Kidney (tissue), 14 donors: ENCODE data around the gene TGFB2. TPM values are rescaled to one million over a fixed set of nuclear protein-coding genes. Genes with fewer than 3 reads are reported as not detected.

Experiments
- DNase-seq, 5 donors: peaks; one replicate each; pipeline ENCODE4 v3.0.0-alpha.2; 2013 to 2020
- FAIRE-seq: peaks from 2 replicates; lab custom pipeline; 2012; peaks lifted over from hg19 to GRCh38; lab: Jason Lieb, UNC
- H3K27ac ChIP-seq, 2 donors: one replicate each; pipeline ENCODE4 v1.7.0; 2013; ENCODE audit warnings: low read depth in 2 of 2, low read length in 2 of 2, inconsistent platforms in 1 of 2
- H3K27me3 ChIP-seq: one replicate; pipeline ENCODE4 v1.7.1; 2013; ENCODE audit warnings: low read length, inconsistent platforms; ENCODE audit not compliant: control insufficient read depth, insufficient read depth
- H3K36me3 ChIP-seq, 3 donors: one replicate each; pipeline versions ENCODE4 v1.7.0 to v1.7.1; 2013; ENCODE audit warnings: low read length in 3 of 3, control low read depth in 1 of 3, inconsistent platforms in 1 of 3; ENCODE audit not compliant: insufficient read depth in 3 of 3, control insufficient read depth in 2 of 3
- H3K4me1 ChIP-seq, 3 donors: one replicate each; pipeline versions ENCODE4 v1.7.0 to v1.7.1; 2013; ENCODE audit warnings: low read length in 3 of 3, inconsistent platforms in 1 of 3, low read depth in 1 of 3; ENCODE audit not compliant: control insufficient read depth in 2 of 3, insufficient read depth in 2 of 3
- H3K4me3 ChIP-seq, 3 donors: one replicate each; pipeline versions ENCODE4 v1.7.0 to v1.8.1; 2013; ENCODE audit warnings: low read length in 3 of 3, control low read depth in 1 of 3, inconsistent platforms in 1 of 3
- H3K9ac ChIP-seq, 3 donors: one replicate each; pipeline versions ENCODE4 v1.7.0 to v1.7.1; 2013; ENCODE audit warnings: low read length in 3 of 3, control low read depth in 1 of 3, inconsistent platforms in 1 of 3
- H3K9me3 ChIP-seq, 3 donors: one replicate each; pipeline versions ENCODE4 v1.7.0 to v1.7.1; 2013; ENCODE audit warnings: low read length in 3 of 3, control low read depth in 1 of 3, inconsistent platforms in 1 of 3; ENCODE audit not compliant: control insufficient read depth in 2 of 3, insufficient read depth in 1 of 3
- intact Hi-C: fragments of 100-400 bp; cut with DNase I; formaldehyde crosslinking; loops from one replicate; pipeline ENCODE4 v1.11.1; 2022
- polyA plus RNA-seq: library from polyadenylated mRNA; stranded (reverse); fragments of 350-450 nt; fragmentation: Illumina TruSeq; extraction: RNeasy Lipid Tissue Mini Kit (QIAGEN cat#74804); gene quantifications from one replicate; pipeline ENCODE4 v1.2.3, GENCODE V29; 2014; ENCODE audit warnings: low read depth, low replicate concordance; ENCODE audit not compliant: insufficient read depth
- total RNA-seq: library from RNA; stranded (reverse); fragmentation: NEBNext Ultra II Directional; extraction: Animal tissue kit (Norgen Biotek cat#: 25700); gene quantifications from one replicate; pipeline ENCODE4 v1.2.1, GENCODE V29; 2021
- TF ChIP-seq, protein P1 (sequence below): IDR thresholded peaks from 3 replicates; pipeline ENCODE4 v1.5.1; 2012; ENCODE audit warnings: mild to moderate bottlenecking, moderate library complexity, borderline replicate concordance; ENCODE audit not compliant: insufficient read depth; ENCODE audit errors: extremely low read depth
- donor health status: control.
- donor health status: control.
- donor health status: control.
- donor health status: control.
- donor health status: control.
- donor health status: DM: yes; HTN: yes; CAD: no.
- donor health status: Normal renal cell carcinoma (clear cell type).

TGFB2 gene
- total and polyA plus RNA-seq, 2 donors from 2014 or later: 1.4 to 12.2 TPM

DNA sequence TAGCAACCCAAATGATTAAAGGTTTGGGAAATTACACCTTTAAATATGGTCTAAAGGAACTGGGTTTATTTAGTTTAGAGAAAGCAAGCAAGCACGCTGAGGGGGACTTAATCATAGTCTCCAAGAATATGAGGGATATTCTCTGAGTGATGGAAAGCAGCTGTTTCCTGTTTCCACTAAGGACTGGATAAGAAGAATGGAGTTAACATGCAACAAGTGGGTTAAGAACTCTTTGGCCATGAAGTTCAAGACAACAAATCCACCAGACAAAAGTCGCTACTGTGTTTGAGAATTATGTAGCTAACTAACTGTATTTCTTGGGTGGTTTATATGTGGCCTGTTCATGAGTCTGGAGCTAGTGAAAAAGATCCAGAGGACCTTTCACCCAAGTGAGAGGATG, 85.7 kb downstream of the TGFB2 start:
- DNase-seq: peak in 1 of 5 donors; percentile 30

DNA sequence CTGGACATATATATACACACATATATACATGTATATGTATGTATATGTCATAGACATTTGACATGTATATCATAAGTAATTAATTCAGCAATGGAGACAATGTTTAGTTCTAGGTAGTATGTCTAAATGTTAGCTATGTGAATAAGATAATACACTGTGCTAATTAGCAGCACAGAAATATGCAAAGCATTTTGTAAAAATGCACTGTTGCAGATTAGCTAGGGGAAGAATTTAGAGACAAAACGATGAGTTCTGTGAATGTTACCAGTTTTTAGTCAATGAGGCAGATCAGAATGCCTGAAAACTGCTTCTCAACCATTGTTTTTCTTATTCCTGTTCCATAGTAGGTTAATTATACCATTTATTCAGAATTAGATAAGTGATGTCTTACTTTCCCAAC, 86.3 kb downstream of the TGFB2 start:
- FAIRE-seq: no peak
- DNase-seq: no peak
- no peaks in the 10 kb centered on the region for H3K36me3 ChIP-seq
- H3K9me3 ChIP-seq: no peaks in the 10 kb centered on the region
- intact Hi-C loops: no loop called here
- H3K27me3 ChIP-seq: no peaks in the 10 kb centered on the region
- H3K9ac ChIP-seq: no peak overlapping the region
- TF ChIP-seq, protein P1, sequence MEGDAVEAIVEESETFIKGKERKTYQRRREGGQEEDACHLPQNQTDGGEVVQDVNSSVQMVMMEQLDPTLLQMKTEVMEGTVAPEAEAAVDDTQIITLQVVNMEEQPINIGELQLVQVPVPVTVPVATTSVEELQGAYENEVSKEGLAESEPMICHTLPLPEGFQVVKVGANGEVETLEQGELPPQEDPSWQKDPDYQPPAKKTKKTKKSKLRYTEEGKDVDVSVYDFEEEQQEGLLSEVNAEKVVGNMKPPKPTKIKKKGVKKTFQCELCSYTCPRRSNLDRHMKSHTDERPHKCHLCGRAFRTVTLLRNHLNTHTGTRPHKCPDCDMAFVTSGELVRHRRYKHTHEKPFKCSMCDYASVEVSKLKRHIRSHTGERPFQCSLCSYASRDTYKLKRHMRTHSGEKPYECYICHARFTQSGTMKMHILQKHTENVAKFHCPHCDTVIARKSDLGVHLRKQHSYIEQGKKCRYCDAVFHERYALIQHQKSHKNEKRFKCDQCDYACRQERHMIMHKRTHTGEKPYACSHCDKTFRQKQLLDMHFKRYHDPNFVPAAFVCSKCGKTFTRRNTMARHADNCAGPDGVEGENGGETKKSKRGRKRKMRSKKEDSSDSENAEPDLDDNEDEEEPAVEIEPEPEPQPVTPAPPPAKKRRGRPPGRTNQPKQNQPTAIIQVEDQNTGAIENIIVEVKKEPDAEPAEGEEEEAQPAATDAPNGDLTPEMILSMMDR: no peak
- no peak overlapping the region for H3K27ac ChIP-seq
- no peaks in the 10 kb centered on the region for H3K4me1 ChIP-seq
- no peak overlapping the region for H3K4me3 ChIP-seq

More for the DNA sequence above, 85.7 kb downstream of the TGFB2 start:
- TF ChIP-seq, protein P1: no peak
- no peaks in the 10 kb centered on the region for H3K9me3 ChIP-seq
- H3K4me3 ChIP-seq: no peak overlapping the region
- no peaks in the 10 kb centered on the region for H3K36me3 ChIP-seq
- intact Hi-C loops: no loop called here
- no peaks in the 10 kb centered on the region for H3K27me3 ChIP-seq
- H3K4me1 ChIP-seq: no peaks in the 10 kb centered on the region
- no peak for FAIRE-seq
- H3K27ac ChIP-seq: no peak overlapping the region
- H3K9ac ChIP-seq: no peak overlapping the region

DNA sequence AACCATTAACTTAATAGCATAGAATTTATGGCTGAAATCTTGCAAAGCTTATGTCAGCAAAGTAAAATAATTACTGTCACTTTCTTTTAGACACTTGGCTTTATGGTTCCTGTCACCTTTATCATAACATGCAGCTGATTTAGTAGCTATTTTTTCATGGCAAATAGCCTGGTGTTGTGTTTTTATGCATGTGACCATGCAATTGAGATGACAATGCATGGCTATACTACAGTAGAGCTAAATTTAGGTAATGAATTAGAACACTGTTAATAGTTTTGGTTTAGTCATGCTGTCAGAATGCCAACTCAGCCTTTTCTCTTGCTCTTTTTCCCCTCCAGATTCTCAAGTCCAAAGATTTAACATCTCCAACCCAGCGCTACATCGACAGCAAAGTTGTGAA, 88.6 kb downstream of the TGFB2 start:
- no peaks in the 10 kb centered on the region for H3K27me3 ChIP-seq
- DNase-seq: peak in 2 of 5 donors; percentile 49 to 68

More for the DNA sequence above, 88.6 kb downstream of the TGFB2 start:
- Histone ChIP-seq H3K9ac (no peak overlapping the region), H3K4me1 (no peaks in the 10 kb centered on the region), H3K9me3 (no peaks in the 10 kb centered on the region), H3K36me3 (no peaks in the 10 kb centered on the region), H3K27ac (no peak overlapping the region), H3K4me3 (no peak overlapping the region)
- FAIRE-seq: no peak
- TF ChIP-seq, protein P1: no peak
- intact Hi-C loops: no loop called here
